ENCODE data around the gene SLC25A21. TPM values are rescaled to one million over a fixed set of nuclear protein-coding genes. Genes with fewer than 3 reads are reported as not detected.

SLC25A21 gene
- total and polyA plus RNA-seq, 9 donors: 0.57 to 1.6 (median 1.1) TPM; not detected in 1

- WGBS, 3 donors: 84 to 87% (median 87%) methylated on average over 7 of the region's 7 CpGs
- H3K4me1 ChIP-seq (ENCODE audit: insufficient read depth): no peaks in the 10 kb centered on the region
- TF ChIP-seq POLR2A (IDR thresholded peaks at IDR 0.05) (no peak), CTCF (IDR thresholded peaks at IDR 0.05) (no peak), EP300 (IDR thresholded peaks at IDR 0.05) (no peak)
- no peak for DNase-seq
- intact Hi-C loops (cut with DNase I): no loop called here
- no peaks in the 10 kb centered on the region for H3K9me3 ChIP-seq
- no peak overlapping the region for H3K27ac ChIP-seq
- H3K4me3 ChIP-seq: no peak overlapping the region
- H3K27me3 ChIP-seq: no peaks in the 10 kb centered on the region
- no peaks in the 10 kb centered on the region for H3K36me3 ChIP-seq
These were observed 434.1 kb downstream of the SLC25A21 start for GRCh38 chr14:36738269-36738668.

- intact Hi-C loops (cut with DNase I): no loop called here
- no peaks in the 10 kb centered on the region for H3K27me3 ChIP-seq
- no peaks in the 10 kb centered on the region for H3K9me3 ChIP-seq
- H3K4me3 ChIP-seq: no peak overlapping the region
- no peaks in the 10 kb centered on the region for H3K36me3 ChIP-seq
- no peak for TF ChIP-seq POLR2A (IDR thresholded peaks at IDR 0.05)
- no peak for TF ChIP-seq CTCF (IDR thresholded peaks at IDR 0.05)
- no peak for TF ChIP-seq EP300 (IDR thresholded peaks at IDR 0.05)
- H3K27ac ChIP-seq: no peak overlapping the region
- DNase-seq: no peak
- 47 to 59% (median 48%) methylated on average over 3 of the region's 3 CpGs for WGBS, 3 donors
- no peaks in the 10 kb centered on the region for H3K4me1 ChIP-seq (ENCODE audit: insufficient read depth)
These were observed 446.3 kb downstream of the SLC25A21 start for GRCh38 chr14:36726128-36726527.

- Histone ChIP-seq H3K4me3 (no peak overlapping the region), H3K9me3 (no peaks in the 10 kb centered on the region), H3K27ac (no peak overlapping the region), H3K27me3 (no peaks in the 10 kb centered on the region), H3K36me3 (no peaks in the 10 kb centered on the region), H3K4me1 (ENCODE audit: insufficient read depth) (peaks cover 3% of the 10 kb centered on the region)
- TF ChIP-seq CTCF (IDR thresholded peaks at IDR 0.05): no peak
- no peak for TF ChIP-seq EP300 (IDR thresholded peaks at IDR 0.05)
- intact Hi-C loops (cut with DNase I): no loop called here
- no peak for DNase-seq
These were observed 448.2 kb downstream of the SLC25A21 start for GRCh38 chr14:36724162-36724561.

GRCh38 chr14:36723530-36723929 is 448.9 kb downstream of the SLC25A21 start:
- TF ChIP-seq EP300 (IDR thresholded peaks at IDR 0.05) (no peak), CTCF (IDR thresholded peaks at IDR 0.05) (no peak), POLR2A (IDR thresholded peaks at IDR 0.05) (no peak)
- intact Hi-C loops (cut with DNase I): no loop called here

GRCh38 chr14:36721877-36722276 is 450.5 kb downstream of the SLC25A21 start:
- H3K4me1 ChIP-seq (ENCODE audit: insufficient read depth): peaks cover 3% of the 10 kb centered on the region
- WGBS, 3 donors: 75 to 81% (median 80%) methylated on average over 1 of the region's 1 CpG
- H3K36me3 ChIP-seq: no peaks in the 10 kb centered on the region
- intact Hi-C loops (cut with DNase I): no loop called here
- TF ChIP-seq EP300 (IDR thresholded peaks at IDR 0.05) (no peak), POLR2A (IDR thresholded peaks at IDR 0.05) (no peak), CTCF (IDR thresholded peaks at IDR 0.05) (no peak)
- H3K27me3 ChIP-seq: no peaks in the 10 kb centered on the region
- H3K4me3 ChIP-seq: no peak overlapping the region
- H3K27ac ChIP-seq: no peak overlapping the region
- no peaks in the 10 kb centered on the region for H3K9me3 ChIP-seq
- DNase-seq: no peak

More at GRCh38 chr14:36723530-36723929, 448.9 kb downstream of the SLC25A21 start:
- H3K36me3 ChIP-seq: no peaks in the 10 kb centered on the region
- 59 to 66% (median 63%) methylated on average over 2 of the region's 2 CpGs for WGBS, 3 donors
- no peak overlapping the region for H3K27ac ChIP-seq
- no peaks in the 10 kb centered on the region for H3K9me3 ChIP-seq
- H3K4me3 ChIP-seq: no peak overlapping the region
- DNase-seq: no peak
- no peaks in the 10 kb centered on the region for H3K27me3 ChIP-seq
- peaks cover 3% of the 10 kb centered on the region for H3K4me1 ChIP-seq (ENCODE audit: insufficient read depth)

All from ovary (tissue), 9 donors.